RWPE1 (cell line): ENCODE data around the gene MPO.

Source experiments
- CTCF ChIA-PET: fragments of 350-600 bp; sonication (Branson Sonifier 250); formaldehyde crosslinking; extraction: SDS; loops from one replicate; lab custom pipeline; 2021; lab: Yijun Ruan, JAX
- POLR2A ChIA-PET: fragments of 400-600 bp; formaldehyde crosslinking; extraction: SDS; loops from one replicate; lab custom pipeline; 2020; ENCODE audit warnings: antibody characterized with exemption; ENCODE audit not compliant: low non-redundant PET; lab: Yijun Ruan, JAX
- DNase-seq: peaks from one replicate; pipeline ENCODE4 v3.0.0; 2012; ENCODE audit warnings: low spot score
- H3K27ac ChIP-seq: fragments of 450-650 bp; 2 replicates; pipeline ENCODE4 v1.5.1; 2017
- CTCF ChIP-seq: fragments of 450-650 bp; conservative IDR thresholded peaks from 2 replicates; pipeline ENCODE4 v1.5.1; 2017; ENCODE audit warnings: low read depth, mild to moderate bottlenecking

Gene MPO

GRCh38 chr17:58289869-58290268 is 9.1 kb upstream of the MPO start:
- CTCF ChIA-PET = no interaction called here
- TF ChIP-seq CTCF = no peak
- peak; percentile 45 for DNase-seq
- no peak overlapping the region for H3K27ac ChIP-seq
- POLR2A ChIA-PET = no interaction called here

GRCh38 chr17:58285422-58285810 is 4.7 kb upstream of the MPO start:
- no peak overlapping the region for H3K27ac ChIP-seq
- CTCF ChIA-PET = no interaction called here
- DNase-seq = no peak
- POLR2A ChIA-PET = no interaction called here
- TF ChIP-seq CTCF = no peak

- ChIA-PET CTCF (no interaction called here), POLR2A (interaction anchor here (0.7 kb wide), 1 partner anchor 12 kb away, joined by 3 read pairs; no protein-coding TSS in a partner anchor)
- DNase-seq = no peak
- TF ChIP-seq CTCF = no peak
- no peak overlapping the region for H3K27ac ChIP-seq
These were observed 4.1 kb upstream of the MPO start for GRCh38 chr17:58284613-58285421.

GRCh38 chr17:58283674-58284612 is 3.2 kb upstream of the MPO start:
- DNase-seq = no peak
- H3K27ac ChIP-seq = no peak overlapping the region
- ChIA-PET POLR2A (interaction anchor here (0.7 kb wide), 1 partner anchor 11 kb away, joined by 3 read pairs; no protein-coding TSS in a partner anchor), CTCF (no interaction called here)
- TF ChIP-seq CTCF = no peak

GRCh38 chr17:58282442-58282841 is 1.7 kb upstream of the MPO start:
- ChIA-PET CTCF (no interaction called here), POLR2A (no interaction called here)
- H3K27ac ChIP-seq = no peak overlapping the region
- no peak for DNase-seq
- no peak for TF ChIP-seq CTCF

- DNase-seq = no peak
- CTCF ChIA-PET = interaction anchor here (0.6 kb wide), 1 partner anchor 32 kb away, joined by 3 read pairs; no protein-coding TSS in a partner anchor
- POLR2A ChIA-PET = no interaction called here
- no peak overlapping the region for H3K27ac ChIP-seq
- TF ChIP-seq CTCF = no peak
These were observed 826 bp upstream of the MPO start for GRCh38 chr17:58281511-58282011.
